OCI-LY3 (cell line): ENCODE data around the gene SWAP70.

ENCODE experiments used
- CTCF ChIP-seq: fragments of 200-600, 300-600 bp; sonication (generic); IDR thresholded peaks from 2 replicates; pipeline ENCODE4 v1.5.1; 2014; ENCODE audit warnings: antibody characterized with exemption, low read length, low read depth
- EZH2phosphoT487 ChIP-seq: fragments of 200-600 bp; shearing (Covaris generic); IDR thresholded peaks from 2 replicates; pipeline ENCODE4 v1.6.1; 2018; ENCODE audit warnings: antibody characterized with exemption, mixed run types, low read depth

GRCh38 chr11:9704037-9704436 lies 40.2 kb downstream of the SWAP70 start:
- TF ChIP-seq CTCF = no peak
- no peak for TF ChIP-seq EZH2phosphoT487
